SK-N-SH treated with all-trans-retinoic acid at 6 μM for 48 hours (cell line): ENCODE data around the gene KIF21B.

Source experiments
- ATAC-seq: fragments of 200-7000 bp; cut with Tn5 transposase; 3 replicates; pipeline ENCODE4 v1.9.1; 2020; ENCODE audit warnings: mild to moderate bottlenecking, moderate library complexity
- ARNTL ChIP-seq: fragments of 450-650 bp; formaldehyde crosslinking; IDR thresholded peaks from 2 replicates; pipeline ENCODE4 v1.5.0; 2020; ENCODE audit warnings: low read depth, mild to moderate bottlenecking, moderate library complexity, borderline replicate concordance
- BACH2 ChIP-seq: fragments of 250-450 bp; sonication (Bioruptor Pico); IDR thresholded peaks from 2 replicates; pipeline ENCODE4 v1.9.0; 2021; ENCODE audit warnings: mild to moderate bottlenecking, borderline replicate concordance
- CSRNP3 ChIP-seq: fragments of 250-450 bp; sonication (Bioruptor Pico); IDR thresholded peaks from 2 replicates; pipeline ENCODE4 v1.5.1; 2021; ENCODE audit warnings: mild to moderate bottlenecking, moderate library complexity
- ESRRG ChIP-seq: fragments of 250-450 bp; sonication (Bioruptor Pico); IDR thresholded peaks from 2 replicates; pipeline ENCODE4 v1.6.1; 2021; ENCODE audit warnings: mild to moderate bottlenecking
- GLIS3 ChIP-seq: fragments of 250-450 bp; sonication (Bioruptor Pico); IDR thresholded peaks from 2 replicates; pipeline ENCODE4 v1.5.0; 2020; ENCODE audit warnings: mild to moderate bottlenecking, moderate library complexity
- ISL1 ChIP-seq: fragments of 250-450 bp; sonication (Bioruptor Pico); IDR thresholded peaks from 2 replicates; pipeline ENCODE4 v2.1.2; 2022; ENCODE audit warnings: mild to moderate bottlenecking, moderate library complexity
- OSR1 ChIP-seq: fragments of 250-450 bp; sonication (Bioruptor Pico); IDR thresholded peaks from 2 replicates; pipeline ENCODE4 v1.8.0; 2022; ENCODE audit warnings: moderate library complexity, mild to moderate bottlenecking, inconsistent platforms
- TCF4 ChIP-seq: fragments of 250-450 bp; sonication (Bioruptor Pico); IDR thresholded peaks from 2 replicates; pipeline ENCODE4 v1.8.0; 2021; ENCODE audit warnings: mild to moderate bottlenecking, moderate library complexity, borderline replicate concordance
- TOX ChIP-seq: fragments of 250-450 bp; sonication (Bioruptor Pico); IDR thresholded peaks from 2 replicates; pipeline ENCODE4 v1.8.0; 2021; ENCODE audit warnings: mild to moderate bottlenecking, moderate library complexity, borderline replicate concordance
- TSHZ2 ChIP-seq: fragments of 250-450 bp; sonication (Bioruptor Pico); IDR thresholded peaks from 2 replicates; pipeline ENCODE4 v1.5.0; 2020; ENCODE audit warnings: mild to moderate bottlenecking, moderate library complexity
- ZC3H10 ChIP-seq: fragments of 250-450 bp; sonication (Bioruptor Pico); IDR thresholded peaks from 2 replicates; pipeline ENCODE4 v1.5.1; 2021; ENCODE audit warnings: mild to moderate bottlenecking, moderate library complexity
- ZNF565 ChIP-seq: fragments of 450-650 bp; formaldehyde crosslinking; conservative IDR thresholded peaks from 2 replicates; pipeline ENCODE4 v1.5.0; 2020; ENCODE audit warnings: low read depth, mild to moderate bottlenecking, moderate library complexity
- ZNF70 ChIP-seq: fragments of 450-650 bp; formaldehyde crosslinking; IDR thresholded peaks from 2 replicates; pipeline ENCODE4 v1.5.0; 2020; ENCODE audit warnings: mild to moderate bottlenecking, moderate library complexity
- TF ChIP-seq, protein P1 (sequence below): fragments of 250-450 bp; sonication (Bioruptor Pico); IDR thresholded peaks from 2 replicates; pipeline ENCODE4 v1.5.1; 2020; ENCODE audit warnings: low read depth, mild to moderate bottlenecking, moderate library complexity
- TF ChIP-seq, protein P2 (sequence below): fragments of 250-450 bp; sonication (Bioruptor Pico); IDR thresholded peaks from 2 replicates; pipeline ENCODE4 v1.8.0; 2020; ENCODE audit warnings: mild to moderate bottlenecking, moderate library complexity, borderline replicate concordance
- TF ChIP-seq, protein P3 (sequence below): fragments of 250-450 bp; sonication (Bioruptor Pico); IDR thresholded peaks from 2 replicates; pipeline ENCODE4 v1.8.0; 2021; ENCODE audit warnings: low read depth, mild to moderate bottlenecking, moderate library complexity, borderline replicate concordance

KIF21B gene

GRCh38 chr1:200988693-200989092, 34.8 kb downstream of the KIF21B start:
- TF ChIP-seq TOX (CRISPR knock-in tag) (no peak), ISL1 (CRISPR knock-in tag) (no peak), ARNTL (CRISPR knock-in tag) (no peak), TSHZ2 (no peak), ZNF70 (no peak), ZC3H10 (CRISPR knock-in tag) (no peak)
- TF ChIP-seq, protein P1, sequence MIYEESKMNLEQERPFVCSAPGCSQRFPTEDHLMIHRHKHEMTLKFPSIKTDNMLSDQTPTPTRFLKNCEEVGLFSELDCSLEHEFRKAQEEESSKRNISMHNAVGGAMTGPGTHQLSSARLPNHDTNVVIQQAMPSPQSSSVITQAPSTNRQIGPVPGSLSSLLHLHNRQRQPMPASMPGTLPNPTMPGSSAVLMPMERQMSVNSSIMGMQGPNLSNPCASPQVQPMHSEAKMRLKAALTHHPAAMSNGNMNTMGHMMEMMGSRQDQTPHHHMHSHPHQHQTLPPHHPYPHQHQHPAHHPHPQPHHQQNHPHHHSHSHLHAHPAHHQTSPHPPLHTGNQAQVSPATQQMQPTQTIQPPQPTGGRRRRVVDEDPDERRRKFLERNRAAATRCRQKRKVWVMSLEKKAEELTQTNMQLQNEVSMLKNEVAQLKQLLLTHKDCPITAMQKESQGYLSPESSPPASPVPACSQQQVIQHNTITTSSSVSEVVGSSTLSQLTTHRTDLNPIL (CRISPR knock-in tag): no peak
- ATAC-seq: no peak

DNA sequence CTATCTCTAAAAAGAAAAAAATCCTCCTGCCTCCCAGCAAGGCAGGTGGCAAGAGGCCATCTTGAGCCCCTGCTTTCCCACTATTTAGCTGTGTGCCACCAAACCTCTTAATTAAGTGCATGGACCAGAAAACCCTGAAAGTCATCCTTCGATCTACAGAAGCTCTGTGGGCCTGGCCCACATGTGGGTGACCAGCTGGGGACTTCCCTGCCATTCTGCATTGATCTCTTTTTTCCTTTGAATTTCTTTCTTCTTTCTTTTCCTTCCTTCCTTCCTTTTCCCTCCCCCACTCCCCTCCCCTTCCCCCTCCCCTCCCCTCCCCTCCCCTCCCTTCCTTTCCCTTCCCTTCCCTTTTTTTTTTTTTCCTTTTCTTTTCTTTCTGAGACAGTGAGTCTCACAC, 38.0 kb downstream of the KIF21B start:
- no peak for ATAC-seq
- TF ChIP-seq ZNF565: no peak
- TF ChIP-seq ISL1 (CRISPR knock-in tag): no peak
- TF ChIP-seq, protein P2, sequence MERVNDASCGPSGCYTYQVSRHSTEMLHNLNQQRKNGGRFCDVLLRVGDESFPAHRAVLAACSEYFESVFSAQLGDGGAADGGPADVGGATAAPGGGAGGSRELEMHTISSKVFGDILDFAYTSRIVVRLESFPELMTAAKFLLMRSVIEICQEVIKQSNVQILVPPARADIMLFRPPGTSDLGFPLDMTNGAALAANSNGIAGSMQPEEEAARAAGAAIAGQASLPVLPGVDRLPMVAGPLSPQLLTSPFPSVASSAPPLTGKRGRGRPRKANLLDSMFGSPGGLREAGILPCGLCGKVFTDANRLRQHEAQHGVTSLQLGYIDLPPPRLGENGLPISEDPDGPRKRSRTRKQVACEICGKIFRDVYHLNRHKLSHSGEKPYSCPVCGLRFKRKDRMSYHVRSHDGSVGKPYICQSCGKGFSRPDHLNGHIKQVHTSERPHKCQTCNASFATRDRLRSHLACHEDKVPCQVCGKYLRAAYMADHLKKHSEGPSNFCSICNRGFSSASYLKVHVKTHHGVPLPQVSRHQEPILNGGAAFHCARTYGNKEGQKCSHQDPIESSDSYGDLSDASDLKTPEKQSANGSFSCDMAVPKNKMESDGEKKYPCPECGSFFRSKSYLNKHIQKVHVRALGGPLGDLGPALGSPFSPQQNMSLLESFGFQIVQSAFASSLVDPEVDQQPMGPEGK (CRISPR knock-in tag): no peak

GRCh38 chr1:200983035-200983561, 40.4 kb downstream of the KIF21B start:
- TF ChIP-seq GLIS3 (CRISPR knock-in tag) (no peak), ISL1 (CRISPR knock-in tag) (no peak), ZC3H10 (CRISPR knock-in tag) (no peak), OSR1 (no peak)
- TF ChIP-seq, protein P3, sequence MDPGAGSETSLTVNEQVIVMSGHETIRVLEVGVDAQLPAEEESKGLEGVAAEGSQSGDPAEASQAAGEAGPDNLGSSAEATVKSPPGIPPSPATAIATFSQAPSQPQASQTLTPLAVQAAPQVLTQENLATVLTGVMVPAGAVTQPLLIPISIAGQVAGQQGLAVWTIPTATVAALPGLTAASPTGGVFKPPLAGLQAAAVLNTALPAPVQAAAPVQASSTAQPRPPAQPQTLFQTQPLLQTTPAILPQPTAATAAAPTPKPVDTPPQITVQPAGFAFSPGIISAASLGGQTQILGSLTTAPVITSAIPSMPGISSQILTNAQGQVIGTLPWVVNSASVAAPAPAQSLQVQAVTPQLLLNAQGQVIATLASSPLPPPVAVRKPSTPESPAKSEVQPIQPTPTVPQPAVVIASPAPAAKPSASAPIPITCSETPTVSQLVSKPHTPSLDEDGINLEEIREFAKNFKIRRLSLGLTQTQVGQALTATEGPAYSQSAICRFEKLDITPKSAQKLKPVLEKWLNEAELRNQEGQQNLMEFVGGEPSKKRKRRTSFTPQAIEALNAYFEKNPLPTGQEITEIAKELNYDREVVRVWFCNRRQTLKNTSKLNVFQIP (CRISPR knock-in tag): no peak
- no peak for ATAC-seq

GRCh38 chr1:200982071-200982945, 41.2 kb downstream of the KIF21B start:
- no peak for ATAC-seq
- TF ChIP-seq, protein P3 (CRISPR knock-in tag): no peak
- TF ChIP-seq ZNF70: no peak
- no peak for TF ChIP-seq BACH2
- no peak for TF ChIP-seq TOX (CRISPR knock-in tag)
- TF ChIP-seq GLIS3 (CRISPR knock-in tag): no peak
- TF ChIP-seq TSHZ2: no peak
- no peak for TF ChIP-seq OSR1
- no peak for TF ChIP-seq TCF4 (CRISPR knock-in tag)
- TF ChIP-seq, protein P2 (CRISPR knock-in tag): no peak
- no peak for TF ChIP-seq ISL1 (CRISPR knock-in tag)
- no peak for TF ChIP-seq ESRRG
- TF ChIP-seq ZNF565: no peak
- no peak for TF ChIP-seq CSRNP3 (CRISPR knock-in tag)
